ENCODE results near the gene UTS2B.

The UTS2B gene

GRCh38 chr3:191235331-191236314, 94.7 kb downstream of the UTS2B start:
- TF ChIP-seq SIN3A (IDR thresholded peaks at IDR 0.05; ENCODE audit: borderline replicate concordance, insufficient read depth, low read length) = no peak
- no peak for TF ChIP-seq REST (IDR thresholded peaks at IDR 0.05; ENCODE audit: insufficient read depth in 1 of 2, low read depth in 2 of 2, low read length in 2 of 2)
- no peak for TF ChIP-seq FOXP2 (optimal IDR thresholded peaks at IDR 0.05; ENCODE audit: borderline replicate concordance, extremely low read depth, extremely low read length, insufficient read depth)
- no peak for TF ChIP-seq POLR2AphosphoS5 (IDR thresholded peaks at IDR 0.05; ENCODE audit: low read depth, low read length)
- no peak for TF ChIP-seq TAF1 (IDR thresholded peaks at IDR 0.05; ENCODE audit: borderline replicate concordance, insufficient read depth, low read length)

- TF ChIP-seq FOXP2 (optimal IDR thresholded peaks at IDR 0.05; ENCODE audit: borderline replicate concordance, extremely low read depth, extremely low read length, insufficient read depth) (no peak), REST (IDR thresholded peaks at IDR 0.05; ENCODE audit: insufficient read depth in 1 of 2, low read depth in 2 of 2, low read length in 2 of 2) (no peak), POLR2AphosphoS5 (IDR thresholded peaks at IDR 0.05; ENCODE audit: low read depth, low read length) (no peak), TAF1 (IDR thresholded peaks at IDR 0.05; ENCODE audit: borderline replicate concordance, insufficient read depth, low read length) (no peak), SIN3A (IDR thresholded peaks at IDR 0.05; ENCODE audit: borderline replicate concordance, insufficient read depth, low read length) (no peak)
Measured at GRCh38 chr3:191234216-191234615, 96.1 kb downstream of the UTS2B start.

GRCh38 chr3:191227541-191227940, 102.8 kb downstream of the UTS2B start:
- TF ChIP-seq POLR2AphosphoS5 (IDR thresholded peaks at IDR 0.05; ENCODE audit: low read depth, low read length) (no peak), FOXP2 (optimal IDR thresholded peaks at IDR 0.05; ENCODE audit: borderline replicate concordance, extremely low read depth, extremely low read length, insufficient read depth) (no peak), REST (IDR thresholded peaks at IDR 0.05; ENCODE audit: insufficient read depth in 1 of 2, low read depth in 2 of 2, low read length in 2 of 2) (no peak), SIN3A (IDR thresholded peaks at IDR 0.05; ENCODE audit: borderline replicate concordance, insufficient read depth, low read length) (no peak), TAF1 (IDR thresholded peaks at IDR 0.05; ENCODE audit: borderline replicate concordance, insufficient read depth, low read length) (no peak)

- TF ChIP-seq FOXP2 (optimal IDR thresholded peaks at IDR 0.05; ENCODE audit: borderline replicate concordance, extremely low read depth, extremely low read length, insufficient read depth) (no peak), REST (IDR thresholded peaks at IDR 0.05; ENCODE audit: insufficient read depth in 1 of 2, low read depth in 2 of 2, low read length in 2 of 2) (no peak), POLR2AphosphoS5 (IDR thresholded peaks at IDR 0.05; ENCODE audit: low read depth, low read length) (no peak), SIN3A (IDR thresholded peaks at IDR 0.05; ENCODE audit: borderline replicate concordance, insufficient read depth, low read length) (no peak), TAF1 (IDR thresholded peaks at IDR 0.05; ENCODE audit: borderline replicate concordance, insufficient read depth, low read length) (no peak)
Measured at GRCh38 chr3:191221638-191222037, 108.7 kb downstream of the UTS2B start.

All from PFSK-1 (cell line).